Testis (tissue), 3 donors: ENCODE measurements around the gene THADA. TPM values are rescaled to one million over a fixed set of nuclear protein-coding genes. Genes with fewer than 3 reads are reported as not detected.
A peak's percentile ranks its signal among the peaks of the same experiment; 100 is the strongest.

Experiments
- DNase-seq: peaks from one replicate; pipeline ENCODE4 v3.0.0-alpha.2; 2019
- H3K27ac ChIP-seq, 2 donors: fragments of 200-600 bp; sonication (generic); one replicate each; pipeline ENCODE4 v1.5.1; 2019
- H3K27me3 ChIP-seq: fragments of 200-600 bp; sonication (generic); one replicate; pipeline ENCODE4 v1.5.1; 2019
- H3K36me3 ChIP-seq: fragments of 200-600 bp; sonication (generic); one replicate; pipeline ENCODE4 v1.5.1; 2017; ENCODE audit warnings: low read depth; ENCODE audit errors: missing control alignments
- H3K4me1 ChIP-seq: fragments of 200-600 bp; sonication (generic); one replicate; pipeline ENCODE4 v1.5.1; 2019
- H3K4me3 ChIP-seq, 2 donors: fragments of 200-600 bp; sonication (generic); one replicate each; pipeline ENCODE4 v1.5.1; 2017 to 2019
- H3K9me3 ChIP-seq: fragments of 200-600 bp; sonication (generic); one replicate; pipeline ENCODE4 v1.5.1; 2017
- CTCF ChIP-seq, 3 experiments: fragments of 450-650 bp in 2 of 3; fragments of 200-600 bp in 1 of 3; sonication (generic) in 1 of 3; IDR thresholded peaks; one replicate each; pipeline ENCODE4 v1.5.1; 2016 to 2019; ENCODE audit warnings: antibody characterized with exemption in 3 of 3, mild to moderate bottlenecking in 2 of 3, moderate library complexity in 1 of 3
- POLR2A ChIP-seq: fragments of 450-650 bp; IDR thresholded peaks from one replicate; pipeline ENCODE4 v1.6.1; 2017; ENCODE audit warnings: antibody characterized with exemption, mild to moderate bottlenecking, moderate library complexity
- WGBS, 2 donors: methylation state at CpG; one replicate each; pipeline ENCODE4 v1.1.5; 2018; 5-methylcytosine and 5-hydroxymethylcytosine counted together
- intact Hi-C: fragments of 100-400 bp; cut with DNase I; formaldehyde crosslinking; loops from one replicate; pipeline ENCODE4 v1.15.1; 2023; ENCODE audit warnings: low total_unique reads
- polyA plus RNA-seq: library from polyadenylated mRNA; stranded (reverse); fragments of 350-450 nt; fragmentation: Illumina TruSeq; extraction: RNeasy Lipid Tissue Mini Kit (QIAGEN cat#74804); gene quantifications from one replicate; pipeline ENCODE4 v1.2.3, GENCODE V29; 2014; ENCODE audit warnings: low read depth, low replicate concordance; ENCODE audit not compliant: insufficient read depth
- total RNA-seq, 2 donors: library from RNA; depleted of rRNA; stranded (reverse); fragments of >200 nt; gene quantifications; one replicate each; pipeline ENCODE4 v1.2.3, GENCODE V29; 2016

THADA gene
- total and polyA plus RNA-seq, 3 donors from 2014 or later = 29.5 to 43.9 (median 39.5) TPM

GRCh38 chr2:43210467-43211303, 385.2 kb downstream of the THADA start:
- WGBS, 2 donors = 70 to 74% methylated on average over 18 to 22 of the region's 23 CpGs
- TF ChIP-seq CTCF (IDR thresholded peaks at IDR 0.05) = no peak
- no peak for TF ChIP-seq POLR2A
- no peaks in the 10 kb centered on the region for H3K36me3 ChIP-seq
- H3K4me1 ChIP-seq = peaks cover 8% of the 10 kb centered on the region
- no peaks in the 10 kb centered on the region for H3K9me3 ChIP-seq
- intact Hi-C loops = no loop called here
- DNase-seq = peak; percentile 50
- H3K4me3 ChIP-seq = no peak overlapping the region
- H3K27ac ChIP-seq = peak overlapping the region in 1 of 2 donors; percentile 30
- H3K27me3 ChIP-seq = no peaks in the 10 kb centered on the region

DNA sequence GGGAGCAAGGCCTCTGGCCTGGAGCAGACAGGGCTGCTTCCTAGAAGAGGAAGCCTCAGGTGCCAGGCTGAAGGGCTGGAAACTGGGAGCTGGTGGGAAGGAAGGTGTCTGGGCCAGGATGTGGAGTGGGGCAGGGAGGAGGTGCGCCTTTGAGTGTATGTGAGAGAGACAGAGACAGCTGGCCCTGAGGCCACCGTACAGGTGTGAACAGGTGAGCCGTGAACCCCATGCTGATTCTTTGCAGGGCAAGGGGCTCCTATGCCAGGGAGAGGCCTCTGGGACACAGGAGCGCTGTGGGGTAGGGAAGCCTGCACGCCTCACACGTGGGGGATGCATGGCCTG, 385.7 kb downstream of the THADA start:
- no peak overlapping the region for H3K4me3 ChIP-seq
- H3K27ac ChIP-seq = no peak overlapping the region
- H3K9me3 ChIP-seq = no peaks in the 10 kb centered on the region
- H3K27me3 ChIP-seq = no peaks in the 10 kb centered on the region
- 83 to 84% methylated on average over 6 of the region's 6 CpGs for WGBS, 2 donors
- intact Hi-C loops = no loop called here
- no peak for DNase-seq
- no peaks in the 10 kb centered on the region for H3K36me3 ChIP-seq
- peaks cover 8% of the 10 kb centered on the region for H3K4me1 ChIP-seq
- TF ChIP-seq POLR2A (no peak), CTCF (IDR thresholded peaks at IDR 0.05) (no peak)

- H3K9me3 ChIP-seq = no peaks in the 10 kb centered on the region
- H3K4me1 ChIP-seq = peaks cover 8% of the 10 kb centered on the region
- H3K27me3 ChIP-seq = no peaks in the 10 kb centered on the region
- no peak overlapping the region for H3K27ac ChIP-seq
- WGBS, 2 donors = 94 to 97% methylated on average over 4 to 5 of the region's 5 CpGs
- no peaks in the 10 kb centered on the region for H3K36me3 ChIP-seq
- no peak overlapping the region for H3K4me3 ChIP-seq
- DNase-seq = no peak
- intact Hi-C loops = no loop called here
- TF ChIP-seq POLR2A (no peak), CTCF (IDR thresholded peaks at IDR 0.05) (no peak)
Observed at GRCh38 chr2:43209204-43209717, 386.6 kb downstream of the THADA start.

DNA sequence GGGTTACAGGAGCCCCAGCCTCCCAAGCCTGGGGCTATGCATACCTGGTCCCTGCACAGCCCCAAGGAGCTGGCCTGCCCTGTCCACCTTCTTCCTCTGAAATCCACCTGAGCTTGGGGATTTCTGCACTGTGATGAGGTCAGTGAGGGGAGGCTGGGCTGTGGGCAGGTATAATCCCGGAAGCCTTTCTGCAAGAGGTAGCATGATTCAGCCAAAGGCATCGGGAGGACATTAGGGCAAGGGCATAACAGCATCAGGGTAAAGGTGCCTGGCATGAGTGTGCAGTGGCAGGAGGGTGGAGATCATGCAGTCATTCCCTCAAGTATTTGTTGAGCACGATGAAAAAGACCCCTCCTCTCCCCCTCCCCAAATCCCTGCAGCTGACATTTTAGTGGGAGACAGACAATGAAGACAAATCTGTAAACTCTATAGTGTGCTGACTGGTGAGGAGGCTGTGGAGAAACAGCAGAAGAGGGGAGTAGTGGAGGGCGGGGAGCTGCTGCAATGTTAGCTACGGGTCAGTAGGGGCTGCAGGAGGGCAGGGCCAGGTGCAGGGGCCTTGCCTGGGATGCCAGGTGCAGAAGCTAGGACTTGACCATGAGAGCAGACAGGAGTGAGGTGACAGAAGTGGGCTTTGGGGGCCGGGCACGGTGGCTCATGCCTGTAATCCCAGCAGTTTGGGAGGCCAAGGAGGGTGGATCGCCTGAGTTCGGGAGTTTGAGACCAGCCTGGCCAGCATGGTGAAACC, 388.1 kb downstream of the THADA start:
- Histone ChIP-seq H3K27me3 (no peaks in the 10 kb centered on the region), H3K27ac (no peak overlapping the region), H3K36me3 (no peaks in the 10 kb centered on the region), H3K9me3 (no peaks in the 10 kb centered on the region), H3K4me3 (no peak overlapping the region), H3K4me1 (peaks cover 8% of the 10 kb centered on the region)
- no peak for TF ChIP-seq POLR2A
- TF ChIP-seq CTCF (IDR thresholded peaks at IDR 0.05) = no peak
- intact Hi-C loops = no loop called here
- WGBS, 2 donors = 80 to 82% methylated on average over 9 of the region's 9 CpGs
- no peak for DNase-seq
